ENCODE data around the gene NAGS. TPM values are rescaled to one million over a fixed set of nuclear protein-coding genes. Genes with fewer than 3 reads are reported as not detected.
A peak's percentile ranks its signal among the peaks of the same experiment; 100 is the strongest.

The NAGS gene
- total and polyA plus RNA-seq, 2 donors (not counting 1 experiment from before 2014, with no cell fraction given): 0.58 to 7.4 TPM

GRCh38 chr17:43961954-43962353, 42.5 kb upstream of the NAGS start:
- Histone ChIP-seq H4K20me1 (ENCODE audit: control insufficient read depth, extremely low read depth, insufficient read depth, low read length) (no peaks in the 10 kb centered on the region), H3K9me3 (ENCODE audit: control insufficient read depth, insufficient read depth, low read depth, low read length) (no peaks in the 10 kb centered on the region), H3K4me2 (ENCODE audit: extremely low read depth, insufficient read depth, low read length) (no peak overlapping the region), H3K9ac (ENCODE audit: insufficient read depth, low read length) (no peak overlapping the region), H2AFZ (ENCODE audit: low read length) (no peak overlapping the region), H3K4me1 (ENCODE audit: control insufficient read depth, extremely low read depth, insufficient read depth, low read length) (no peaks in the 10 kb centered on the region), H3K4me3 (replicated peaks in 1 of 4; ENCODE audit: control extremely low read depth in 1 of 4, insufficient read depth in 1 of 4, low read depth in 3 of 4, low read length in 4 of 4) (no peak overlapping the region), H3K27ac (ENCODE audit: insufficient read depth, low read length) (no peak overlapping the region), H3K36me3 (ENCODE audit: control insufficient read depth, insufficient read depth, low read length) (no peaks in the 10 kb centered on the region), H3K27me3 (ENCODE audit: control insufficient read depth, insufficient read depth, low read length) (peaks cover 6% of the 10 kb centered on the region), H3K79me2 (ENCODE audit: control insufficient read depth, insufficient read depth, low read length) (no peaks in the 10 kb centered on the region)
- no peak for TF ChIP-seq EZH2 (IDR thresholded peaks at IDR 0.05; ENCODE audit: low read length, missing control alignments)
- no peak for TF ChIP-seq CTCF (conservative IDR thresholded peaks at IDR 0.05 in 1 of 2, IDR thresholded peaks at IDR 0.05 in 1 of 2; ENCODE audit: low read depth in 1 of 2, low read length in 2 of 2)
- DNase-seq (ENCODE audit: low read depth in 2 of 2): no peak

GRCh38 chr17:43962479-43962878, 41.9 kb upstream of the NAGS start:
- H3K4me1 ChIP-seq (ENCODE audit: control insufficient read depth, extremely low read depth, insufficient read depth, low read length): no peaks in the 10 kb centered on the region
- no peaks in the 10 kb centered on the region for H3K36me3 ChIP-seq (ENCODE audit: control insufficient read depth, insufficient read depth, low read length)
- peaks cover 6% of the 10 kb centered on the region for H3K27me3 ChIP-seq (ENCODE audit: control insufficient read depth, insufficient read depth, low read length)
- no peak overlapping the region for H2AFZ ChIP-seq (ENCODE audit: low read length)
- no peak for DNase-seq (ENCODE audit: low read depth in 2 of 2)
- no peaks in the 10 kb centered on the region for H3K9me3 ChIP-seq (ENCODE audit: control insufficient read depth, insufficient read depth, low read depth, low read length)
- no peaks in the 10 kb centered on the region for H4K20me1 ChIP-seq (ENCODE audit: control insufficient read depth, extremely low read depth, insufficient read depth, low read length)
- H3K4me2 ChIP-seq (ENCODE audit: extremely low read depth, insufficient read depth, low read length): no peak overlapping the region
- no peak overlapping the region for H3K9ac ChIP-seq (ENCODE audit: insufficient read depth, low read length)
- no peak overlapping the region for H3K4me3 ChIP-seq (replicated peaks in 1 of 4; ENCODE audit: control extremely low read depth in 1 of 4, insufficient read depth in 1 of 4, low read depth in 3 of 4, low read length in 4 of 4)
- no peaks in the 10 kb centered on the region for H3K79me2 ChIP-seq (ENCODE audit: control insufficient read depth, insufficient read depth, low read length)
- no peak for TF ChIP-seq EZH2 (IDR thresholded peaks at IDR 0.05; ENCODE audit: low read length, missing control alignments)
- TF ChIP-seq CTCF (conservative IDR thresholded peaks at IDR 0.05 in 1 of 2, IDR thresholded peaks at IDR 0.05 in 1 of 2; ENCODE audit: low read depth in 1 of 2, low read length in 2 of 2): no peak
- H3K27ac ChIP-seq (ENCODE audit: insufficient read depth, low read length): no peak overlapping the region

GRCh38 chr17:43966276-43966675, 38.1 kb upstream of the NAGS start:
- no peaks in the 10 kb centered on the region for H3K9me3 ChIP-seq (ENCODE audit: control insufficient read depth, insufficient read depth, low read depth, low read length)
- peaks cover 6% of the 10 kb centered on the region for H3K27me3 ChIP-seq (ENCODE audit: control insufficient read depth, insufficient read depth, low read length)
- no peaks in the 10 kb centered on the region for H3K79me2 ChIP-seq (ENCODE audit: control insufficient read depth, insufficient read depth, low read length)
- no peaks in the 10 kb centered on the region for H4K20me1 ChIP-seq (ENCODE audit: control insufficient read depth, extremely low read depth, insufficient read depth, low read length)
- no peaks in the 10 kb centered on the region for H3K36me3 ChIP-seq (ENCODE audit: control insufficient read depth, insufficient read depth, low read length)
- no peak overlapping the region for H3K4me2 ChIP-seq (ENCODE audit: extremely low read depth, insufficient read depth, low read length)
- no peaks in the 10 kb centered on the region for H3K4me1 ChIP-seq (ENCODE audit: control insufficient read depth, extremely low read depth, insufficient read depth, low read length)
- TF ChIP-seq CTCF (conservative IDR thresholded peaks at IDR 0.05 in 1 of 2, IDR thresholded peaks at IDR 0.05 in 1 of 2; ENCODE audit: low read depth in 1 of 2, low read length in 2 of 2) (no peak), EZH2 (IDR thresholded peaks at IDR 0.05; ENCODE audit: low read length, missing control alignments) (no peak)
- H3K9ac ChIP-seq (ENCODE audit: insufficient read depth, low read length): no peak overlapping the region
- DNase-seq (ENCODE audit: low read depth in 2 of 2): peak in 1 of 2 donors; percentile 25
- H3K4me3 ChIP-seq (replicated peaks in 1 of 4; ENCODE audit: control extremely low read depth in 1 of 4, insufficient read depth in 1 of 4, low read depth in 3 of 4, low read length in 4 of 4): no peak overlapping the region
- no peak overlapping the region for H2AFZ ChIP-seq (ENCODE audit: low read length)
- no peak overlapping the region for H3K27ac ChIP-seq (ENCODE audit: insufficient read depth, low read length)
